Myometrial cell (primary cell): Measurements from ENCODE around the gene MZT1. TPM values are rescaled to one million over a fixed set of nuclear protein-coding genes. Genes with fewer than 3 reads are reported as not detected.

ENCODE experiments used
- total RNA-seq: library from RNA; depleted of rRNA; stranded (reverse); fragments of >200 nt; gene quantifications from 2 replicates; pipeline ENCODE4 v1.2.3, GENCODE V29; 2015

MZT1 gene
- total RNA-seq, result 20.5 and 25.9 TPM in 2 replicates

GRCh38 chr13:72727417-72728289 lies at the start of gene MZT1, which contains the start of gene BORA:
TSS of gene MZT1 (minus strand) at chr13:72727629. CDS start at chr13:72727602, 27 bp downstream.
TSS of gene BORA (plus strand) at chr13:72727923. CDS start at chr13:72728941, 1,018 bp downstream.

Other genes starting within 250 kb of the MZT1 start
- 11.2 and 15.2 TPM in 2 replicates for gene BORA, start 294 bp upstream of the MZT1 start, total RNA-seq
- 24.8 and 25.9 TPM in 2 replicates for gene DIS3, start 54.3 kb upstream of the MZT1 start, total RNA-seq
- 8.9 and 20.2 TPM in 2 replicates for gene PIBF1, start 54.5 kb upstream of the MZT1 start, total RNA-seq